GM21825 (cell line): ENCODE data around the gene IQCH.

Experiments used
- ATAC-seq: cut with Tn5 transposase; IDR thresholded peaks from one replicate; pipeline ENCODE4 v1.9.1; 2021; ENCODE audit warnings: mild to moderate bottlenecking, moderate library complexity; ENCODE audit not compliant: unreplicated experiment

IQCH gene

DNA sequence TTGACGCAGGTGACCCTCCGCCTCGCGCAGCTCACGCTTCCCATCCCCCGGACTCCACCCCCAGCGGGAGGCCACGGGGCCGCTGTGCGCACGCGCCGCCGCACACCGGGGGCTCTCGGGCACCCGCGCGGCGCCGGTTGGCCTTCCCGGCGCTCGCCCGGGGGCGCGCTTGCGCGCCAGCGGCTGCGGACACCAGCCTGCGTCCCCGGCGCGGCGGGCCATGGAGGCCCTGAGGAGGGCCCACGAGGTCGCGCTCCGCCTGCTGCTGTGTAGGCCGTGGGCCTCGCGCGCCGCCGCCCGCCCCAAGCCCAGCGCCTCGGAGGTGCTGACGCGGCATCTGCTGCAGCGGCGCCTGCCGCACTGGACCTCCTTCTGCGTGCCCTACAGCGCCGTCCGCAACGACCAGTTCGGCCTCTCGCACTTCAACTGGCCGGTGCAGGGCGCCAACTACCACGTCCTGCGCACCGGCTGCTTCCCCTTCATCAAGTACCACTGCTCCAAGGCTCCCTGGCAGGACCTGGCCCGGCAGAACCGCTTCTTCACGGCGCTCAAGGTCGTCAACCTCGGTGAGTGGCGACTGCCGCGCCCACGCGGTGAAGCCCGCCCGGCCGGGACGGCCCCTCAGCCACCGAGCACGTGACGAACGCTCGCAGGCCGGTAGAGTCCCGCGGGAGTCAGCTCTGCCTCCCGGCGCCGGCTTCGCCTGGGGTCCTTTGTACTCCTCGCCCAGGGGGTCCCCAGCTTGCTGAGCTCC lies 266.6 kb downstream of the IQCH start, which contains the start of gene C15orf61:
Gene C15orf61 (plus strand): TSS at position 103 of the 754 bp plus-strand sequence. CDS start 118 bp downstream, at position 221.
- peak; percentile 73 for ATAC-seq

- no peak for ATAC-seq
Measured at GRCh38 chr15:67521783-67522568, 267.4 kb downstream of the IQCH start.

GRCh38 chr15:67523330-67523729 lies 268.7 kb downstream of the IQCH start:
- no peak for ATAC-seq

GRCh38 chr15:67524235-67524634 lies 269.6 kb downstream of the IQCH start:
- no peak for ATAC-seq

DNA sequence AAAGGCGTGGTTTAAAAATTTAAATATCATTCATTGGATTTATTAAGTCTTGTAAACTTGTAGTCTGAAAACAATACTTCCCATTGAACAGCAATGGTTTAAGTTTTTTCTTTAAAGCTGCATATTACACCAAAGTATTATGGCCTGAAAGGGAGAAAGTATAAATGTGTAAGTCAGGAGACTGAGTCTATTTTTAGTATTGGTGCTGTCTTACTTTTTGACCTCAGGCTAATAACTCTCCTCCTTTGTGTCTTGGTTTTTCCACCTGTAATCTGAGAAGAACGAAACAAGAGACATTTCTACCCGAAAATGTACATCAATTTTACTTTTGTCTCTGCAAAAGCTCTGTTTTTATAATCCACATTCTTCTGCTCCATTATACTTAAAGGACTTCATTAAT lies 273.9 kb downstream of the IQCH start:
- ATAC-seq = no peak

GRCh38 chr15:67531379-67531914 lies 276.9 kb downstream of the IQCH start:
- no peak for ATAC-seq

DNA sequence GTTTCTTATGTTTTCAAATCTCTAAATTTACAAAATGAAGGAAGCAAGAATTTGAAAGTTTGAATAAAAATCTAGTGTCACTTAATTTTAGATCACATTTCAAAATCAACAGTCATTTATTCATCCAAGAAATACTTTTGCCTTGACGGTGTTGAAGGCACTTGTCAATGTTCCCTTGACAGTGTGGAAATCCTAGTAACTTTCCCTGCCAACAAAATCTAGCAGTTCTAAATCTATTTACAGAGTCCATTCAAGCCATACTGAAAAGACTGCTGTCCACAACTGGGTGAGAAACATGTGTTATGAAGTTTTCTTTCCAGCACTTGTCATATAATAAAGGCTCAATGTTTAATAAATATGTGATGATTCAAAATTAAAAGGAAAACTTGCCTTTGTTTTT lies 279.3 kb downstream of the IQCH start:
- no peak for ATAC-seq

- ATAC-seq = no peak
Measured at GRCh38 chr15:67534360-67534759, 279.8 kb downstream of the IQCH start.

DNA sequence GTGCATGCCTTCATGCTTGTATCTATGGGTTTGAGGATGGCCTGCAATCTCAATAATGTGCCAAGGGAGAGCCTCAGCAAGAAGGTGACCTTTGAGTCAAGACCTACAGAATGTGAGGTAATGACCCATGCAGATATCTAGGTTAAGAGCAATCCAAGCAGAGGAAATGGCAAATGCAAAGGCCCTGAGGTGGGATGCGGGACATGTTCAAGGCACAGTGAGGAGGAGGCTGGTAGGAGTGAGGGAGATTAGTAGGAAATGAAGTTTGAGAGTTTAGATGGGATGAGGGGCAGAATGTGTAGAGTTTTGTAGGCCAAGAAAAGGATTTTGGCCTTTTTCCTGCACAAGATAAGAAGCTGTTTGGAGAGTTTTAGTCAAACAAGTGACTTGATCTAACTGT lies 283.2 kb downstream of the IQCH start:
- ATAC-seq = no peak

DNA sequence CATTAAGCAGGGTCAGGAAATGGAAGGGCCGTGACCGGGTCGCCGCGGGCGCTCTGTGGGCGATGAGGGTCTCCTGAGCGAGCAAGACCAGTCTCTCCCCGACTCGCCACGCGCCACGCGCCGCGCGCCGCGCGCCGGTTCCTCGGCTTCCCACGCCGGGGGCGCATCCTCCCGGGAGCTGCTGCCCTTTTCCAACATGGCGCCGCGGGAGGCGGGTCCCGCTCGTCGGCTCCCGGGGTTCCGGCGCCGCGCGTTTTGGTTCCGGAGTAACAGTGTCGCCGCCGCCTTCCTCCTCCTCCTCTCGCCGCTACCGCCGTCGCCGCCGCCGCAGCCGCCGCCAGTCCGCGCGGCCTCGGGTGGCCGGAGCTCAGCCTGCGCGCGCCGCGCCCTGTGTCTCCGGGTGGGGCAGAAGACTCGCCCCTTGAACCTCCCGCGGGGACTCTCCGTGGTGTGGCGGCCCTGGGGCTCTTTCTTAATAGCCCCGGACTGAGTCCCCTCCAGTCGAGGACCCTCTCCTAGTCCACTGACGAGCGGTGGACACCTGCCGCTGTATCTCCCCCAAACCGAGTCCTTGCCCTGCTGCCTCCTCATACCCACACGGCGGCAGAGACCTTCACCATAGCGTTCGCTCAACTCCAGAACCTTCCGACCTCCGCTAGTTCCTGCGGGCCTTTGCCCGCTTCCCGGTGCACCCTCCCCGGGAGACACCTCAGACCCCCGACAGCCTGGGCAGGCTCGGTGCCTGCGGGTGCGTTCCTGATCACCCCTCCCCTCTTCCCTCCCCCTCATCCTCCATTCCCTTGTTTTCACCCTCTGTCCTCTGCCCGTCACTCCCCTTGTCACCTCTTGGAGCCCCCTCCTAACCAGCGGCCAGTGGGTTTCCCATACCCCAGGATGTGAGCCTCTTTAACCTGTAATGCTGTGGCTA lies 288.1 kb downstream of the IQCH start, which contains the start of gene MAP2K5:
Gene MAP2K5 (plus strand): TSS at position 284 of the 928 bp plus-strand sequence. CDS start 633 bp downstream, at position 917.
- ATAC-seq = peak; percentile 45

- ATAC-seq = no peak
Measured at GRCh38 chr15:67543348-67543718, 288.7 kb downstream of the IQCH start.

DNA sequence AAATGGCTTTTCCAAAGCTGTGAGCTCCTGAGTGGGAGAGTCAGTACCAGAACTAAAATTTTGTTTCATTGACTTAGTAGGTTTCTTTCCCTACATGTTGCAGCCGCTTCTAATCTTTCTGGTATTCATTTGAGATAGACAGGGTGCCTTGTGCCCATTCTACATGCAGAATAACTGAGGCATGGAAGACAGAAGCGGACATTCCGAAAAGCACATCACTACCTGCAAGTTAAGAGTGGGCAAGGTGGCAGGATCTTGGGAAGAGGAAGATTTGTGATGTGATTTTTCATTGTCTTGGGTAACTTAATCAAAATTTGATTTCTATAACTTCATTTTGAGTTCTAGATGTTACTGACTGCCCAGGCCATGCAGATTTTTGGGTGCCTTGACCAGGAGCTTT lies 289.9 kb downstream of the IQCH start:
- ATAC-seq = no peak

DNA sequence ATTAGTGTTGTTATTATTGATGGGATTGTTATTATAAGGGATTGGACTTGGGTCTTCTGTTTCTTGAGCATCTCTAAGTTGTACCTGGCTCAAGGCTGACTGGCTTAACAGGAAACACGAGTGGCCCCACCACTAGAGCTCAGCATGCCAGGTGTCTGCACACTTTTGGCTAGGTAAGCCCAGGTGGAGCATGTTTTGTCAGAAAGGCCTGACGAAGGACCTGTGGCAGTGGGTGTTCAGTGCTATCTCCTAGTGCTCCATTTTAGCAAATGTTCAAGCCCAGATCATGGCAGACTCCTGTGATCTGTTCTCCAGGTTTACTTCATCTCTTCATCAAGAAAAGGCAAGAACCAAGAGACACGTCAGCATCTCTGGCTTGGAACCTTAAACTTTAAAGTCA lies 291.3 kb downstream of the IQCH start:
- no peak for ATAC-seq

GRCh38 chr15:67547064-67547463 lies 292.5 kb downstream of the IQCH start:
- no peak for ATAC-seq

- ATAC-seq = no peak
Measured at GRCh38 chr15:67547836-67548235, 293.2 kb downstream of the IQCH start.

- ATAC-seq = no peak
Measured at GRCh38 chr15:67548236-67548852, 293.8 kb downstream of the IQCH start.

GRCh38 chr15:67548862-67549651 lies 294.5 kb downstream of the IQCH start:
- ATAC-seq = no peak

DNA sequence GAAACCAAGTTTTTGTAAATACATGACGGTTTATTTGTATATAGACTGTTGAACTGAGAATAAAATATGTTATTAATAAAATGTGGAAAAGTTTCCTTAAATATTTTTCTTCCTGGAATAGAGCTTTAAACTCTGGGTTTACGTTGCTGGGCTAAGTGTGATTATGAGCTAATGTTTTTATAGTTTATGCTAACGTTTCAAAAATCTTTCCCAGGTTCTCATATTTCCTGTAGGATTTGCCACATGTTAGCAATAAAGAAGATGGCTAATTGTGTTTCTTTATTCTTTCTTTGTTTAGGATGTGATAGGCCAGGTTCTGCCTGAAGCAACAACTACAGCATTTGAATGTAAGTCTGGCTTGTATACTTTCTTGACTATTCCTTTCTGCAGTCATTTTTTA lies 295.1 kb downstream of the IQCH start:
- ATAC-seq = no peak

- no peak for ATAC-seq
Measured at GRCh38 chr15:67550522-67550921, 295.9 kb downstream of the IQCH start.
